Muscle layer of duodenum (tissue), 2 donors: Measurements from ENCODE around the gene HSP90AA1.

Experiments
- H3K27ac ChIP-seq: one replicate; pipeline ENCODE4 v1.7.0; 2013; ENCODE audit warnings: mild to moderate bottlenecking, low read length
- H3K27me3 ChIP-seq: one replicate; pipeline ENCODE4 v1.7.0; 2013; ENCODE audit warnings: low read depth, mild to moderate bottlenecking, control low read depth, low read length
- H3K36me3 ChIP-seq, 2 donors: one replicate each; pipeline ENCODE4 v1.7.0; 2013; ENCODE audit warnings: low read length in 2 of 2, control low read depth in 1 of 2, mild to moderate bottlenecking in 1 of 2; ENCODE audit not compliant: insufficient read depth in 2 of 2, control insufficient read depth in 1 of 2
- H3K4me1 ChIP-seq, 2 donors: one replicate each; pipeline ENCODE4 v1.7.0; 2013; ENCODE audit warnings: low read length in 2 of 2, mild to moderate bottlenecking in 2 of 2, control low read depth in 1 of 2, moderate library complexity in 1 of 2; ENCODE audit not compliant: insufficient read depth in 2 of 2, control insufficient read depth in 1 of 2
- H3K4me3 ChIP-seq, 2 donors: one replicate each; pipeline ENCODE4 v1.7.0; 2013; ENCODE audit warnings: low read length in 2 of 2, low read depth in 1 of 2, mild to moderate bottlenecking in 1 of 2
- H3K9me3 ChIP-seq, 2 donors: one replicate each; pipeline ENCODE4 v1.7.0; 2013; ENCODE audit warnings: low read length in 2 of 2, control low read depth in 1 of 2, mild to moderate bottlenecking in 1 of 2; ENCODE audit not compliant: control insufficient read depth in 1 of 2
- donor health status: healthy.

Gene HSP90AA1

DNA sequence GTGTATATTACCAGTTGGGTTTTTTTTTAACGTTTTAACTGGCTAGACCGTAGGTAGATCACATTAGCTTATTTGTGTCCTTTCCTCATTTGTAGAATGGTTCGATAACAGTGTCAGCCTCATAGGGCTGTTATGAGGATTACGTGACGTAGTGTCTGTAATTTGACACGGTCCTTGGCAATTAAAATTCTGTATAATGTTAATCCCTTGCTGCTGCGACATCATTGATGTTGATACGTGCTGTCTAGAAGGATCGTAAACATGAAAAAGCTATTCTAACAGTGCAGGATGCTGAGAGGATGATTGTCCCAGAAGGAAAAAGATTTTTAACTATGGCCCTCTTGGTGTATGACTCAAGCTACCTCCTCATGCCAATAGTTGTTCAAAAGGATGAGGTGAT, 50.9 kb downstream of the HSP90AA1 start:
- peaks cover 74 to 91% of the 10 kb centered on the region in 2 donors for H3K36me3 ChIP-seq
- H3K4me3 ChIP-seq = no peak overlapping the region
- no peak overlapping the region for H3K27ac ChIP-seq
- no peaks in the 10 kb centered on the region for H3K4me1 ChIP-seq
- H3K9me3 ChIP-seq = no peaks in the 10 kb centered on the region
- H3K27me3 ChIP-seq = no peaks in the 10 kb centered on the region

DNA sequence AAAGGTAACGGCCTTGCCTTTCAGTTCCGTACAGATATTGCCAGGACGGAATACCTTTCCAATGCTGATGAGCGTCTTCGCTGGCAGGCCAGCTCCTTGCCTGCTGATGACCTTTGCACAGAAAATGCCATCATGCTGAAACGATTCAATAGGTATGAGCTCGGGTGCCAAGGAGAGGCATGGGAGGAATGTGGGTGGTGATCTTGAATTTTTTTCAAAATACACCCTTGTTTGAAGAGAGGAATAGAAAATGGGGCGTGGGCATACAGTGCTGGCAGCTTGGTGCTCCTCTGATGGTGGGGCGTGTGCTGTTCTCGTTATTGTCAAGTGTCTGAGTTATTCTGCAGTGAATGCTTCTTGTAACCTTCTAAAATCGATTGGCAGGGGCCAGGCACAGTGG, 52.5 kb downstream of the HSP90AA1 start:
- no peak overlapping the region for H3K4me3 ChIP-seq
- H3K4me1 ChIP-seq = no peaks in the 10 kb centered on the region
- peaks cover 76 to 91% of the 10 kb centered on the region in 2 donors for H3K36me3 ChIP-seq
- no peaks in the 10 kb centered on the region for H3K9me3 ChIP-seq
- no peaks in the 10 kb centered on the region for H3K27me3 ChIP-seq
- H3K27ac ChIP-seq = no peak overlapping the region

DNA sequence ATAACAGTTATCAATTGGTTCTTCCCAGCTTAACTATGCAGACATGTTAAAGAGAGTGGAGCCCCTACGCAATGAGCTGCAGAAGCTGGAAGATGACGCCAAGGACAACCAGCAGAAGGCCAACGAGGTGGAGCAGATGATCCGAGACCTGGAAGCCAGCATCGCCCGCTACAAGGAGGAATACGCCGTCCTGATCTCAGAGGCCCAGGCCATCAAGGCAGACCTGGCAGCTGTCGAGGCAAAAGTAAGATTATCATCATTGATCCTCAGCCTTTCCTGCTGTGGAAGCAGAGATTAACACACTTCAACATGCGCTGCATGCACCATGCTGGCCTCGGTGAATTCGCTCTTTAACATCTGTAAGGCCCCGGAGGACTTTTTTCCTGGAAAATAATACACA, 53.6 kb downstream of the HSP90AA1 start:
- Histone ChIP-seq H3K27ac (no peak overlapping the region), H3K36me3 (peaks cover 75 to 91% of the 10 kb centered on the region in 2 donors), H3K27me3 (no peaks in the 10 kb centered on the region), H3K4me1 (no peaks in the 10 kb centered on the region), H3K9me3 (no peaks in the 10 kb centered on the region), H3K4me3 (no peak overlapping the region)
